ENCODE data around the gene AUTS2.

GRCh38 chr7:69929622-69930021, 331.3 kb downstream of the AUTS2 start:
- TF ChIP-seq BHLHE40 (IDR thresholded peaks at IDR 0.05; ENCODE audit: borderline replicate concordance) (no peak), HDGF (IDR thresholded peaks at IDR 0.05; ENCODE audit: borderline replicate concordance) (no peak)
